Retinal pigment epithelial cell (primary cell): ENCODE measurements around the gene MAP3K1.

Experiments used
- DNase-seq: peaks from one replicate; pipeline ENCODE4 v3.0.0-alpha.2; 2010; ENCODE audit warnings: low read depth
- H3K4me3 ChIP-seq: 2 replicates; pipeline ENCODE4 v1.5.1; 2011; ENCODE audit warnings: mild to moderate bottlenecking, low read length, control low read depth, moderate library complexity
- TF ChIP-seq, protein P1 (sequence below): conservative IDR thresholded peaks from 2 replicates; pipeline ENCODE4 v1.5.1; 2011; ENCODE audit warnings: low read depth, low read length, control low read depth, inconsistent platforms

MAP3K1 gene

DNA sequence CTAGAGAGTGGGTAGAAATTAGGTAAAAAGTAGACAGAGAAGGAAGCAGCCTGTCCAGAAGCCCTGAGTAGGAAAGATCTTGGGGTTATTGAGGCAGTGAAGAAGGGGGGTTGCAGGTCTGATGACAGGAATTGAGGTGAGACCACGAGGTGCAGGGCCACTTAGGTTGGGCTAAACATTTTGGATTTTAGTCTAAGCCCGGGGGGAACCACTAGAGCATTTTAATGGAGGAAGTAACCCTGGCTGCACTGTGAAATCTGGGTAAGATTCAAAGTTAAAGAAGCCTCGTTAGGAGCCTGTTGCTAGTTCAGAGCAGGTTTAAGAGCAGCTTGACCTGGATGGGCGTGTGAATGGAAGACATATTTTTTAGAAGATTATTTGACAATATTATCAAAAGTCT, 38.3 kb downstream of the MAP3K1 start:
- no peak for DNase-seq
- TF ChIP-seq, protein P1, sequence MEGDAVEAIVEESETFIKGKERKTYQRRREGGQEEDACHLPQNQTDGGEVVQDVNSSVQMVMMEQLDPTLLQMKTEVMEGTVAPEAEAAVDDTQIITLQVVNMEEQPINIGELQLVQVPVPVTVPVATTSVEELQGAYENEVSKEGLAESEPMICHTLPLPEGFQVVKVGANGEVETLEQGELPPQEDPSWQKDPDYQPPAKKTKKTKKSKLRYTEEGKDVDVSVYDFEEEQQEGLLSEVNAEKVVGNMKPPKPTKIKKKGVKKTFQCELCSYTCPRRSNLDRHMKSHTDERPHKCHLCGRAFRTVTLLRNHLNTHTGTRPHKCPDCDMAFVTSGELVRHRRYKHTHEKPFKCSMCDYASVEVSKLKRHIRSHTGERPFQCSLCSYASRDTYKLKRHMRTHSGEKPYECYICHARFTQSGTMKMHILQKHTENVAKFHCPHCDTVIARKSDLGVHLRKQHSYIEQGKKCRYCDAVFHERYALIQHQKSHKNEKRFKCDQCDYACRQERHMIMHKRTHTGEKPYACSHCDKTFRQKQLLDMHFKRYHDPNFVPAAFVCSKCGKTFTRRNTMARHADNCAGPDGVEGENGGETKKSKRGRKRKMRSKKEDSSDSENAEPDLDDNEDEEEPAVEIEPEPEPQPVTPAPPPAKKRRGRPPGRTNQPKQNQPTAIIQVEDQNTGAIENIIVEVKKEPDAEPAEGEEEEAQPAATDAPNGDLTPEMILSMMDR = no peak
- no peak overlapping the region for H3K4me3 ChIP-seq

DNA sequence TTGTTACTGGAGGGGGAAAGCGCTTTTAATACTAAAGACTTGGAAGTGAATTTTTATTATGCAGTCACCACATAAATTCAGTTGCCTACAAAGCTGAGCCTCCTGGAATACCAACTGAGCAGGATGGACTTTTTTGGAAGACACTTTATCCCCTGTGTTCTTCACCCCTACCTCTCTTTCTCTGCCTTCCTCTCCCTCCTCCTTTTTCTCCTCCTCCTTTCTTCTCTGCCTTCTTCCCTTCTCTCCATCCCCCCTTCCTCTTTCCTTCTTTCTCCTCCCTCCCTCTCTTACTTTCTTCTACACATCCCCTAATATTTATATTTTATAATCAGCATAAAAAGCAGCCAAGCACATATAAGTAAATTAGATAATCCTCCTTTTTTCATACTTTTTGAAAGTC, 39.6 kb downstream of the MAP3K1 start:
- no peak for DNase-seq
- H3K4me3 ChIP-seq = no peak overlapping the region
- TF ChIP-seq, protein P1 = no peak

DNA sequence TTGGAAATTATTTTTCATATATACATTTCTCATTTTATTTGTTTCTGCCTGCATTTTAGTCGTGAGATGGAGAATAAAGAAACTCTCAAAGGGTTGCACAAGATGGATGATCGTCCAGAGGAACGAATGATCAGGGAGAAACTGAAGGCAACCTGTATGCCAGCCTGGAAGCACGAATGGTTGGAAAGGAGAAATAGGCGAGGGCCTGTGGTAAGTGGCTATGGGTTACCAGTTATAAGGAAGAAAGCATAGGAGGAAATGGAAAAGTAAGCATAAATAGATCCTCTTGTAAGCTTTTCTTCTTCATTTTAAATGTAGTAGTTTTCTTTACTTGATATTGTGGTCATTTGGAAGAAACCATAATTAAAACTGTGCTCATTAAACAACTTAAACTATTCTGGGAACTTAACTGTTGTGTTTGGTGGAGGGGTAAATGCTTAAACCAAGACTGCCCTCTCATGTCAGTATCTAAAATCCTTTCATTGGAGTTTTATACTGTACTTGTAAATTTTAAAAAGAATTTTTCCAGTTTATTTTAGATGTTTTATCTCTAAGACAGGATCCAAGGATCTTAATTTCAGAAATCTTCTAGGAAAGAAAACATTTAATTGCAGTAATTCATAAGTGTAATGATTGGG, 41.3 kb downstream of the MAP3K1 start:
- no peak for DNase-seq
- TF ChIP-seq, protein P1 = peak; percentile 2
- H3K4me3 ChIP-seq = no peak overlapping the region

DNA sequence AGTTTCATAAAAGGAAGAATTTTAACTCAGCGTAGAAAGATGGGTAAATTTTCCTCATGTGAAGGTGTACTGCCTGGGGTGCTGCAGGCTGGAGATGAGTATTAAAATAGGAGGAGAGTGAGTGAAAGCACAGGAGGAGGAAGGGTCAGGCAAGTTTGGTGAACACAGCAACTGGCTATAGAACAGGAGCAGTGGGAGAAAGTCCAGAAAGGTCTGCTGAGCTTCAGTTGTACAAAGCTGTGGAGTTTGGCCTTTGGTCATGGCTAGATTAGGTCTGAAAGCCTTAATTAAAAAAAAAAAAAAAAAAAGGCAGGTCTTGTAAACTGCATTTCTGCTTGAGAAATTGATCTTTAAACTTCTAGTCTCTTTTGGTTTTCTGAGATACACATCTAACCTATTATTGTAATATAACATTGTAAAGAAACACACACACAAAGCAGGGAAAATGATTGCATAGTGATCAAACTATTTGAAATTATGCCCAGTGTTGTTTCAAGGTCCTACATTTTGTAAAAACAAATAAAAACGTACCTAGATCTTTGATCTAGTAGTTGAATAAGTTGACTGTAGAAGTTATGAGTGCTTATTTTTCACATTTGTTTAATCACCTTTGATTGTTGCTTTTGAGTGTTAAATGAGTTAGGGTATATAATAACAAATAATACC, 43.6 kb downstream of the MAP3K1 start:
- DNase-seq = no peak
- H3K4me3 ChIP-seq = no peak overlapping the region
- TF ChIP-seq, protein P1 = no peak

DNA sequence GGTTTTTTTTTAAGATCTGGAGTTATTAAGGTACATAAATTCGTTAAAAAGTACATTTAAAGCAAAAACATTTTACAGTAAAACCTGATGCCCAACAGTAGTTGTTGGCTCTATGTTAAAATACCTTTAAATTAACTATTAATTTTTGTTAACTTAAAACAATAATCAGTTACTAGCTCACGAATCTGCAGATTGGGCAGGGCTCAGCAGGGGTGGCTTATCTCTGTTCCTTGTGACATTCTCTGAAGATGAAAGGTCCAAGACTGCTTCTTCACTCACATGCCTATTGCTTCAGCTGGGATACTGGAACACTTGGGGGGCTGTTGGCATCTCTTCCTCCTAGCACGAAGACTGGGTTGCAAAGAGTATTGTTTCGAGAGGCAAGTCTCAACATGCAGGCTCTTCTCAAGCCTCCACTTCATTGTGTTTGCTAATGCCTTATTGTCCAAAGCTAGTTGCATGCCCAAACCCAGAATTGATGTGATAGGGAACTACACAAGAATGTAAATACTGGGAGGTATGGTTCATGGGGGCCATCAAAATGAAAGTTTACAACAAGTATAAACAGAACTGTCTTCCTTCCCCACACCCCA, 46.6 kb downstream of the MAP3K1 start:
- no peak for DNase-seq
- TF ChIP-seq, protein P1 = no peak
- H3K4me3 ChIP-seq = no peak overlapping the region

DNA sequence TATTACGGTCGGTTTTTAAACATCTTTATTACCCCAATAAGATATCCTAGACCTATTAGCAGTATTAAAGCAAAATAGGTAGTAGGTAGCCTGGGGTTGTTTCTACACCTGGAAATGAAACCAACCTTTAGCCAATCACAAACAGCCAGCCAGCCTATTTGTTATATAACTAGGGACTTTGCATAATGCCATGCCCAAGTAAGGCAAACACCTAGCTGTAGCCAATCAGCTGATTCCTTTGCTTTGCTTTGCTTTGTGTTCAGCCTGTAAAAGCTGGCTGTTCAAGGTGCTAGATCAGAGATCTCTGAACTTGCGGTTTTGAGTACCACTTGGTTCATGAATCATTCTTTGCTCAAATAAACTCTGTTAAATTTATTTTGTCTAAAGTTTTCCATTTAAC, 47.6 kb downstream of the MAP3K1 start:
- TF ChIP-seq, protein P1 = no peak
- DNase-seq = no peak
- H3K4me3 ChIP-seq = no peak overlapping the region

DNA sequence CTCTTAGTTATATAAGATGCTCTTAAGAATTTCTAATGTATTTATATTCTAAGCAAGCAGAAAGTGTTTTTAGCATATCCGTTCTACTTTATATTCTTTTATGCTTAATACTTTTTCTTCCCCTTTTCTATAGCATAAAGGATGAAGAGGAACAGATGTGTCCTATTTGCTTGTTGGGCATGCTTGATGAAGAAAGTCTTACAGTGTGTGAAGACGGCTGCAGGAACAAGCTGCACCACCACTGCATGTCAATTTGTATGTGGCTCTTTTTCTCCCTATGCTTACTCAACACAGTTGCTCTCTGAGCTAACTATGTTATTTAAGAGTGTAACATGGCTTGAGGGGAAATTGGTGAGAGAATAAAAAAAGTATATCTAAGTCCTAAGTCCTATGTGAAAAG, 56.4 kb downstream of the MAP3K1 start:
- TF ChIP-seq, protein P1 = no peak
- no peak for DNase-seq
- H3K4me3 ChIP-seq = no peak overlapping the region
